Natural killer cell (primary cell): ENCODE results near the gene ADH6. TPM values are rescaled to one million over a fixed set of nuclear protein-coding genes. Genes with fewer than 3 reads are reported as not detected.

Experiments used
- ATAC-seq, 3 donors: fragments of 150-1000 bp in 2 of 3; fragments of 200-7000 bp in 1 of 3; cut with Tn5 transposase; 1 replicate in 1 of 3; 2 replicates in 2 of 3; pipeline ENCODE4 v1.10.0; 2021; ENCODE audit warnings: mild to moderate bottlenecking in 2 of 3, moderate library complexity in 2 of 3
- DNase-seq, 2 donors: peaks; one replicate each; pipeline versions ENCODE4 v3.0.0 to v3.0.0-alpha.2; 2013 to 2021; ENCODE audit warnings: mixed read lengths in 1 of 2
- H3K27ac ChIP-seq: one replicate; pipeline ENCODE4 v1.5.1; 2013; ENCODE audit warnings: mild to moderate bottlenecking, low read length
- H3K27me3 ChIP-seq: one replicate; pipeline ENCODE4 v1.6.1; 2013; ENCODE audit warnings: low read length; ENCODE audit not compliant: control insufficient read depth, insufficient read depth
- H3K36me3 ChIP-seq: one replicate; pipeline ENCODE4 v1.6.1; 2013; ENCODE audit warnings: low read length; ENCODE audit not compliant: control insufficient read depth, insufficient read depth
- H3K4me1 ChIP-seq: one replicate; pipeline ENCODE4 v1.6.1; 2013; ENCODE audit warnings: low read length; ENCODE audit not compliant: control insufficient read depth, insufficient read depth
- H3K4me3 ChIP-seq: one replicate; pipeline ENCODE4 v1.5.1; 2013; ENCODE audit warnings: low read length
- H3K9me3 ChIP-seq: one replicate; pipeline ENCODE4 v1.6.1; 2013; ENCODE audit warnings: low read length; ENCODE audit not compliant: control insufficient read depth, insufficient read depth
- H3K27ac Mint-ChIP-seq, 2 donors: one replicate each; pipeline ENCODE4 v1.8.0; 2022; ENCODE audit warnings: mild to moderate bottlenecking in 2 of 2, mixed read lengths in 2 of 2, moderate library complexity in 1 of 2
- H3K27me3 Mint-ChIP-seq, 2 donors: one replicate each; pipeline ENCODE4 v1.8.0; 2022; ENCODE audit warnings: low read depth in 2 of 2, mixed read lengths in 2 of 2
- H3K36me3 Mint-ChIP-seq: one replicate; pipeline ENCODE4 v1.8.0; 2022; ENCODE audit warnings: mixed read lengths
- H3K4me1 Mint-ChIP-seq, 2 donors: one replicate each; pipeline ENCODE4 v1.8.0; 2022; ENCODE audit warnings: mixed read lengths in 2 of 2
- H3K4me3 Mint-ChIP-seq: one replicate; pipeline ENCODE4 v1.8.0; 2022; ENCODE audit warnings: mild to moderate bottlenecking, moderate library complexity, mixed read lengths
- H3K9me3 Mint-ChIP-seq, 2 donors: one replicate each; pipeline ENCODE4 v1.8.0; 2022; ENCODE audit warnings: mixed read lengths in 2 of 2
- CTCF ChIP-seq: fragments of 200-600 bp; IDR thresholded peaks from one replicate; pipeline ENCODE4 v1.8.0; 2022; ENCODE audit warnings: antibody characterized with exemption
- WGBS: methylation state at CpG from one replicate; pipeline ENCODE4 v1.1.7; 2013; ENCODE audit warnings: missing lambda C conversion rate; ENCODE audit not compliant: insufficient coverage; 5-methylcytosine and 5-hydroxymethylcytosine counted together
- intact Hi-C: fragments of 100-400 bp; cut with micrococcal nuclease; formaldehyde crosslinking; loops from one replicate; pipeline ENCODE4 v1.14.2; 2022
- total RNA-seq, 4 donors: library from RNA; stranded (reverse); fragments of 120-200 nt in 1 of 4; gene quantifications; one replicate each; pipeline versions ENCODE4 v1.2.3 to v1.2.4, GENCODE V29; 2013 to 2022

Gene ADH6
- total RNA-seq, 3 donors from 2014 or later (not counting 1 experiment from before 2014, with no cell fraction given) = not detected

- 85% methylated on average over 5 of the region's 5 CpGs for WGBS
- Histone ChIP-seq H3K27me3 (no peaks in the 10 kb centered on the region), H3K36me3 (no peaks in the 10 kb centered on the region), H3K27ac (no peak overlapping the region), H3K9me3 (no peaks in the 10 kb centered on the region), H3K4me1 (no peaks in the 10 kb centered on the region), H3K4me3 (no peak overlapping the region)
- H3K27me3 Mint-ChIP-seq = no peaks in the 10 kb centered on the region
- no peak for TF ChIP-seq CTCF
- H3K9me3 Mint-ChIP-seq = no peaks in the 10 kb centered on the region
- ATAC-seq (no peak), DNase-seq (no peak)
- H3K36me3 Mint-ChIP-seq = no peaks in the 10 kb centered on the region
- H3K27ac Mint-ChIP-seq = no peak overlapping the region
- intact Hi-C loops = no loop called here
- no peak overlapping the region for H3K4me3 Mint-ChIP-seq
- no peaks in the 10 kb centered on the region for H3K4me1 Mint-ChIP-seq
Measured at GRCh38 chr4:99202536-99202935, 16.5 kb downstream of the ADH6 start.

GRCh38 chr4:99202094-99202493 lies 17.0 kb downstream of the ADH6 start:
- H3K9me3 ChIP-seq = no peaks in the 10 kb centered on the region
- no peaks in the 10 kb centered on the region for H3K27me3 Mint-ChIP-seq
- DNase-seq = no peak
- no peaks in the 10 kb centered on the region for H3K36me3 Mint-ChIP-seq
- no peaks in the 10 kb centered on the region for H3K4me1 Mint-ChIP-seq
- no peak overlapping the region for H3K4me3 ChIP-seq
- H3K27me3 ChIP-seq = no peaks in the 10 kb centered on the region
- intact Hi-C loops = no loop called here
- no peaks in the 10 kb centered on the region for H3K4me1 ChIP-seq
- no peaks in the 10 kb centered on the region for H3K9me3 Mint-ChIP-seq
- no peak overlapping the region for H3K27ac ChIP-seq
- H3K27ac Mint-ChIP-seq = no peak overlapping the region
- no peak for ATAC-seq
- no peak for TF ChIP-seq CTCF
- no peak overlapping the region for H3K4me3 Mint-ChIP-seq
- no peaks in the 10 kb centered on the region for H3K36me3 ChIP-seq

GRCh38 chr4:99201690-99202089 lies 17.4 kb downstream of the ADH6 start:
- H3K4me3 Mint-ChIP-seq = no peak overlapping the region
- ATAC-seq (no peak), DNase-seq (no peak)
- Histone ChIP-seq H3K9me3 (no peaks in the 10 kb centered on the region), H3K27me3 (no peaks in the 10 kb centered on the region), H3K36me3 (no peaks in the 10 kb centered on the region), H3K4me3 (no peak overlapping the region), H3K27ac (no peak overlapping the region), H3K4me1 (no peaks in the 10 kb centered on the region)
- no peak overlapping the region for H3K27ac Mint-ChIP-seq
- no peaks in the 10 kb centered on the region for H3K27me3 Mint-ChIP-seq
- no peaks in the 10 kb centered on the region for H3K4me1 Mint-ChIP-seq
- intact Hi-C loops = no loop called here
- no peaks in the 10 kb centered on the region for H3K9me3 Mint-ChIP-seq
- H3K36me3 Mint-ChIP-seq = no peaks in the 10 kb centered on the region
- WGBS = no CpG with 5 or more reads among the region's 3 CpGs
- no peak for TF ChIP-seq CTCF

- Histone ChIP-seq H3K9me3 (no peaks in the 10 kb centered on the region), H3K27me3 (no peaks in the 10 kb centered on the region), H3K27ac (no peak overlapping the region), H3K36me3 (no peaks in the 10 kb centered on the region), H3K4me3 (no peak overlapping the region), H3K4me1 (no peaks in the 10 kb centered on the region)
- H3K36me3 Mint-ChIP-seq = no peaks in the 10 kb centered on the region
- ATAC-seq (no peak), DNase-seq (no peak)
- no peaks in the 10 kb centered on the region for H3K9me3 Mint-ChIP-seq
- H3K27ac Mint-ChIP-seq = no peak overlapping the region
- WGBS = no CpG with 5 or more reads among the region's 1 CpG
- no peak for TF ChIP-seq CTCF
- intact Hi-C loops = no loop called here
- no peaks in the 10 kb centered on the region for H3K27me3 Mint-ChIP-seq
- no peaks in the 10 kb centered on the region for H3K4me1 Mint-ChIP-seq
- H3K4me3 Mint-ChIP-seq = no peak overlapping the region
Measured at GRCh38 chr4:99200138-99200537, 18.9 kb downstream of the ADH6 start.
